ENCODE data around the gene FOXO3.

Gene FOXO3

DNA sequence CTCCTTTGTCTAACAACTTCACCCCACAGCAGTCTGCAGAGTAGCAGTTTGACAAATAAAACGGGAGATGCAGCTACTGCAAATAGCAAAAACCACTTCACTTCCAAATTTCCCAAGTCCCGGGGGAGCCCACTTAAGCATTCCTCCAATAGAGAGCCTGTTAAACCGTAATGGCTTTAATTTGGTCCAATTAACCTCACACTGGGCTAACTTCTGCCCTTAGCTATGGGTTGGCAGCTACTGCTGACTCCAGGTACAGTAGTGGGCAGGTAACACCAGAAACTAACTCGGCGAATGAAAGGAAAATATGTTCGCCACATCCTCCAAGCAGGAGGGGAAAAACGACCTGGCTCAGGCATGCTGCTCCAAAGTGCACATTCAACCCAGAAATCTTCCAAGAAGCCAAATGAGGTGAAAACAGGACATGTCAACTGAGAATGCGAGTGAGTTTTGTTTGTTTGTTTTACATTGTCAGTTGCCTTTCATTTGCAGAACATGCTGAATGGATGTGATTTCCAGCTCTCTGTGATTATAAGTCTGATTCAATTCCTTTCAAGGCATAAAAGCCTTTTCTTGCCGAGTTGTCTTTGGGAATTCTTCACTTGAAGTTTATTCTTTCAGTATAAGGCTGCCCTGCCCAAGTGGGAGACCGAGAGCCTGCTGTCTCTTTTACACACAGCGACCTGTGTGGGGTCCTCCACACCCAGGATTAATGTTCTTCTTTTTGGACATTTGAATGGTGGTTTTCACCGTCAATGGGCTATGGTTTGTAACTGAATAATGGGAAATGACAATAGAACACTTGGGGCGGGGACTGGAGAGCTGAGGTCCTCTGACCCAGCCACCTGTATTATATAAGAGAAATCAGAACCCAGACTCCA is 170.2 kb downstream of the FOXO3 start:
- H3K4me1 ChIP-seq (ENCODE audit: control insufficient read depth, low read length), result peaks cover 7% of the 10 kb centered on the region
- no peaks in the 10 kb centered on the region for H3K9me3 ChIP-seq (ENCODE audit: control insufficient read depth, insufficient read depth, low read length)
- H3K27ac ChIP-seq (ENCODE audit: low read depth, low read length), result no peak overlapping the region
- no peaks in the 10 kb centered on the region for H4K20me1 ChIP-seq (ENCODE audit: control insufficient read depth, insufficient read depth, low read depth, low read length)
- H3K27me3 ChIP-seq (ENCODE audit: control insufficient read depth, low read length), result peaks cover 2% of the 10 kb centered on the region; the same call in 1 of the 2 replicates
- H3F3A ChIP-seq (ENCODE audit: control insufficient read depth, insufficient read depth), result no peaks in the 10 kb centered on the region
- no peaks in the 10 kb centered on the region for H3K79me2 ChIP-seq (ENCODE audit: control insufficient read depth, low read length)
- no peak for TF ChIP-seq EZH2phosphoT487 (IDR thresholded peaks at IDR 0.05; ENCODE audit: borderline replicate concordance, low read length)
- TF ChIP-seq CTCF (IDR thresholded peaks at IDR 0.05; ENCODE audit: low read depth, low read length, poor library complexity, severe bottlenecking), result no peak
- no peak overlapping the region for H3K4me3 ChIP-seq (ENCODE audit: low read length)
- no peaks in the 10 kb centered on the region for H3K9me2 ChIP-seq (replicated peaks; ENCODE audit: control insufficient read depth, low read length)
- no peak overlapping the region for H3K4me2 ChIP-seq (ENCODE audit: low read length)
- no peaks in the 10 kb centered on the region for H3K36me3 ChIP-seq (ENCODE audit: control insufficient read depth, low read length)

- Histone ChIP-seq H3K9me2 (replicated peaks; ENCODE audit: control insufficient read depth, low read length) (no peaks in the 10 kb centered on the region), H3K4me1 (ENCODE audit: control insufficient read depth, low read length) (peaks cover 11% of the 10 kb centered on the region), H3F3A (ENCODE audit: control insufficient read depth, insufficient read depth) (no peaks in the 10 kb centered on the region), H3K79me2 (ENCODE audit: control insufficient read depth, low read length) (no peaks in the 10 kb centered on the region), H3K36me3 (ENCODE audit: control insufficient read depth, low read length) (no peaks in the 10 kb centered on the region), H3K27me3 (ENCODE audit: control insufficient read depth, low read length) (peaks cover 2% of the 10 kb centered on the region; the same call in 1 of the 2 replicates), H3K4me2 (ENCODE audit: low read length) (no peak overlapping the region), H3K27ac (ENCODE audit: low read depth, low read length) (no peak overlapping the region), H3K4me3 (ENCODE audit: low read length) (no peak overlapping the region), H4K20me1 (ENCODE audit: control insufficient read depth, insufficient read depth, low read depth, low read length) (no peaks in the 10 kb centered on the region), H3K9me3 (ENCODE audit: control insufficient read depth, insufficient read depth, low read length) (no peaks in the 10 kb centered on the region)
- TF ChIP-seq CTCF (IDR thresholded peaks at IDR 0.05; ENCODE audit: low read depth, low read length, poor library complexity, severe bottlenecking), result no peak
- no peak for TF ChIP-seq EZH2phosphoT487 (IDR thresholded peaks at IDR 0.05; ENCODE audit: borderline replicate concordance, low read length)
Observed at GRCh38 chr6:108732091-108732870, 171.6 kb downstream of the FOXO3 start.

DNA sequence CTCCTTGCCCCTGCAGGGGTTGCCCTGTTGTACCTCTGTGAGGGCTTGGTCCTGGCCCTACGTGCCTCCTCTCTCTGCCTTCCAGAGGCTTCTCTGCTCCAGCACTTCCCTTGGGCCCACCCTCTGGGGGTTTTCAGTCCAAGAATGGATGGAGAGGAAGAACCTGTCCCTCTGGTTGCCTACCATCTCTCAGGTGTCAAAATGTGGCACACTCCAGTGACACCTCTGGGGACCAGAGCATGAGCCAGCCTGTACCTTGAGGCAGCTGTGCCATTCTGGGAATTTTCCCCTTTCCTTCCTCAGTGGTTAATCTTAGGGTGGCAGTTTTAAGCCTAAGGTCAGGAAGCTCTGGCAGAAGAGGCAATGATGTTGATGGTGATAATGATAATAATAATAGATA is 172.3 kb downstream of the FOXO3 start:
- Histone ChIP-seq H3K79me2 (ENCODE audit: control insufficient read depth, low read length) (no peaks in the 10 kb centered on the region), H4K20me1 (ENCODE audit: control insufficient read depth, insufficient read depth, low read depth, low read length) (no peaks in the 10 kb centered on the region), H3K4me1 (ENCODE audit: control insufficient read depth, low read length) (peaks cover 11% of the 10 kb centered on the region), H3K9me3 (ENCODE audit: control insufficient read depth, insufficient read depth, low read length) (no peaks in the 10 kb centered on the region), H3K36me3 (ENCODE audit: control insufficient read depth, low read length) (no peaks in the 10 kb centered on the region), H3F3A (ENCODE audit: control insufficient read depth, insufficient read depth) (no peaks in the 10 kb centered on the region), H3K4me2 (ENCODE audit: low read length) (no peak overlapping the region), H3K27ac (ENCODE audit: low read depth, low read length) (no peak overlapping the region), H3K4me3 (ENCODE audit: low read length) (no peak overlapping the region), H3K27me3 (ENCODE audit: control insufficient read depth, low read length) (peaks cover 4% of the 10 kb centered on the region), H3K9me2 (replicated peaks; ENCODE audit: control insufficient read depth, low read length) (no peaks in the 10 kb centered on the region)
- TF ChIP-seq CTCF (IDR thresholded peaks at IDR 0.05; ENCODE audit: low read depth, low read length, poor library complexity, severe bottlenecking) (no peak), EZH2phosphoT487 (IDR thresholded peaks at IDR 0.05; ENCODE audit: borderline replicate concordance, low read length) (no peak)

Data from DOHH2 (cell line).